ENCODE measurements around the gene SYT5. TPM values are rescaled to one million over a fixed set of nuclear protein-coding genes. Genes with fewer than 3 reads are reported as not detected.
A peak's percentile ranks its signal among the peaks of the same experiment; 100 is the strongest.

Gene SYT5
- polyA plus RNA-seq, 1 experiment = 0.15 TPM

- no peak for DNase-seq (ENCODE audit: low read depth, low spot score)
- Histone ChIP-seq H3K27ac (ENCODE audit: low read depth, low read length) (no peak overlapping the region), H3K4me3 (ENCODE audit: low read depth, low read length) (no peak overlapping the region), H3K27me3 (ENCODE audit: control insufficient read depth, insufficient read depth, low read length) (peaks cover 34% of the 10 kb centered on the region), H3K9me3 (ENCODE audit: control insufficient read depth, insufficient read depth, low read length) (no peaks in the 10 kb centered on the region)
- no peak for TF ChIP-seq CTCF (IDR thresholded peaks at IDR 0.05; ENCODE audit: low read depth, low read length)
- POLR2A ChIA-PET = no interaction called here
- CTCF ChIA-PET = interaction anchor here (0.6 to 1.4 kb wide), 3 partner anchors 45 to 499 kb away, joined by 3 to 5 read pairs (median 4); no protein-coding TSS in a partner anchor
These were observed 46.2 kb downstream of the SYT5 start for GRCh38 chr19:55133639-55134444.

DNA sequence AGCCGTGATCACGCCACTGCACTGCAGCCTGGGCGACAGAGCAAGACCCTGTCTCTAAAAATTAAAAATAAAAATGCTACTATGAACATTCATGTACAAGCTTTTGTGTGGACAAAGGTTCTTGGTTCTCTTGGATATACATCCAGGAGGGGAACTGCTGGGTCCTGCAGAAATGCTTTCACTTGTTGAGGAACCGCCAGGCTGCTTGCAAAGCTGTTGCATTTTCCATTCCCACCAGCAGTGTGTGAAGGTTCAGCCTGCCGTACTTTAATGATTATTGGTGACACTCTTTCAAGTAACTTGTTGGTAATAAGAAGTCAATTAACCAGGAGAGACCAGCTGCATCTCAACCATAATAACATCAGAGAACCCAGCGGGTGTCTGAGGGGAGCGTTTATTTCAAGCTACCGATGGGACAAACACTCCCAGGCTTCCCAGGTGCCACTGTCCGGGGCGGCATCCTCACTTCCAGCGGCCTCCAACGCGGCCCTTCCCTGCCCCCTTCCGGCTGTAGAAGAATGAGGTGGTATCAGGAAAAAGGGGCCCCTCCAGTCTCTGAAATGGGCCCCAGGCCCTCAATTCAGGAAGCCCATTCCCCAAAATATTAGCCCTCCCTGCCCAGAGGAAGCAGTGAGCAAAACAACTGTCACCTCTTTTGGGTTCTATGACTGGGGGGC lies 47.5 kb downstream of the SYT5 start:
- no peak overlapping the region for H3K27ac ChIP-seq (ENCODE audit: low read depth, low read length)
- ChIA-PET POLR2A (no interaction called here), CTCF (interaction anchor here (0.6 to 1.5 kb wide), 3 partner anchors 8 to 500 kb away, joined by 3 to 6 read pairs (median 5); no protein-coding TSS in a partner anchor)
- peak; percentile 25; the same call in 1 of the 2 replicates for TF ChIP-seq CTCF (IDR thresholded peaks at IDR 0.05; ENCODE audit: low read depth, low read length)
- no peaks in the 10 kb centered on the region for H3K9me3 ChIP-seq (ENCODE audit: control insufficient read depth, insufficient read depth, low read length)
- H3K27me3 ChIP-seq (ENCODE audit: control insufficient read depth, insufficient read depth, low read length) = peaks cover 31% of the 10 kb centered on the region
- H3K4me3 ChIP-seq (ENCODE audit: low read depth, low read length) = no peak overlapping the region
- no peak for DNase-seq (ENCODE audit: low read depth, low spot score)

- POLR2A ChIA-PET = no interaction called here
- Histone ChIP-seq H3K27me3 (ENCODE audit: control insufficient read depth, insufficient read depth, low read length) (peaks cover 33% of the 10 kb centered on the region), H3K9me3 (ENCODE audit: control insufficient read depth, insufficient read depth, low read length) (no peaks in the 10 kb centered on the region), H3K4me3 (ENCODE audit: low read depth, low read length) (no peak overlapping the region), H3K27ac (ENCODE audit: low read depth, low read length) (no peak overlapping the region)
- no peak for DNase-seq (ENCODE audit: low read depth, low spot score)
- TF ChIP-seq CTCF (IDR thresholded peaks at IDR 0.05; ENCODE audit: low read depth, low read length) = no peak
- CTCF ChIA-PET = interaction anchor here (0.7 to 1.5 kb wide), 3 partner anchors 9 to 339 kb away, joined by 3 to 6 read pairs (median 5); no protein-coding TSS in a partner anchor
These were observed 48.7 kb downstream of the SYT5 start for GRCh38 chr19:55131421-55131820.

Small RNA genes within 50 kb of the gene (small RNA-seq; reads per million reads assigned to genes)
- not detected for gene MIR7975 (ENCODE audit: insufficient read length, low read depth)
- gene RF01210 (ENCODE audit: insufficient read length, low read depth) = not detected

Other genes starting within 250 kb of the SYT5 start
- not detected in 2 replicates for gene NLRP7, start 232.8 kb downstream of the SYT5 start, polyA plus RNA-seq (2011; rRNA removed)
- 0.12 TPM in 1 of 2 replicates, not detected in the other for gene NLRP2, start 213.9 kb downstream of the SYT5 start, polyA plus RNA-seq (2011; rRNA removed)
- 0.11 TPM in 1 of 2 replicates, not detected in the other for gene GP6, start 142.0 kb downstream of the SYT5 start, polyA plus RNA-seq (2011; rRNA removed)
- 3.1 and 4.5 TPM in 2 replicates for gene RDH13, start 117.1 kb downstream of the SYT5 start, polyA plus RNA-seq (2011; rRNA removed)
- 1.5 and 2.3 TPM in 2 replicates for gene EPS8L1, start 104.4 kb downstream of the SYT5 start, polyA plus RNA-seq (2011; rRNA removed)
- gene PPP1R12C, start 62.7 kb downstream of the SYT5 start, polyA plus RNA-seq (2011; rRNA removed) = 24.2 and 30.0 TPM in 2 replicates
- 2.8 and 3.3 TPM in 2 replicates for gene TNNT1, start 31.1 kb downstream of the SYT5 start, polyA plus RNA-seq (2011; rRNA removed)
- gene TNNI3, start 22.6 kb downstream of the SYT5 start, polyA plus RNA-seq (2011; rRNA removed) = 0.20 and 0.21 TPM in 2 replicates
- gene DNAAF3, start 13.7 kb downstream of the SYT5 start, polyA plus RNA-seq (2011; rRNA removed) = 0.21 TPM in 1 of 2 replicates, not detected in the other
- 1.3 and 1.9 TPM in 2 replicates for gene PTPRH, start 29.2 kb upstream of the SYT5 start, polyA plus RNA-seq (2011; rRNA removed)
- gene TMEM86B, start 48.5 kb upstream of the SYT5 start, polyA plus RNA-seq (2011; rRNA removed) = 0.87 and 1.2 TPM in 2 replicates
- gene PPP6R1, start 78.7 kb upstream of the SYT5 start, polyA plus RNA-seq (2011; rRNA removed) = 24.5 and 30.1 TPM in 2 replicates
- 18.5 and 27.4 TPM in 2 replicates for gene HSPBP1, start 99.8 kb upstream of the SYT5 start, polyA plus RNA-seq (2011; rRNA removed)
- gene BRSK1, start 103.7 kb upstream of the SYT5 start, polyA plus RNA-seq (2011; rRNA removed) = 9.5 and 11.2 TPM in 2 replicates
- gene TMEM150B, start 145.1 kb upstream of the SYT5 start, polyA plus RNA-seq (2011; rRNA removed) = not detected in 2 replicates
- 2.6 and 3.7 TPM in 2 replicates for gene KMT5C, start 159.6 kb upstream of the SYT5 start, polyA plus RNA-seq (2011; rRNA removed)
- 0.16 and 0.19 TPM in 2 replicates for gene COX6B2, start 174.4 kb upstream of the SYT5 start, polyA plus RNA-seq (2011; rRNA removed)
- not detected in 2 replicates for gene GARIN5B, start 183.0 kb upstream of the SYT5 start, polyA plus RNA-seq (2011; rRNA removed)
- gene IL11, start 190.2 kb upstream of the SYT5 start, polyA plus RNA-seq (2011; rRNA removed) = 14.8 and 19.9 TPM in 2 replicates
- 0.32 and 0.50 TPM in 2 replicates for gene TMEM190, start 196.5 kb upstream of the SYT5 start, polyA plus RNA-seq (2011; rRNA removed)
- gene TMEM238, start 204.0 kb upstream of the SYT5 start, polyA plus RNA-seq (2011; rRNA removed) = not detected in 2 replicates
- gene RPL28, start 205.6 kb upstream of the SYT5 start, polyA plus RNA-seq (2011; rRNA removed) = 325 and 535 TPM in 2 replicates
- gene UBE2S, start 227.5 kb upstream of the SYT5 start, polyA plus RNA-seq (2011; rRNA removed) = 28.9 and 39.0 TPM in 2 replicates

Data from AG04450 (cell line).